ENCODE measurements around the gene HIP1R. TPM values are rescaled to one million over a fixed set of nuclear protein-coding genes. Genes with fewer than 3 reads are reported as not detected.

The HIP1R gene
- total and polyA plus RNA-seq, 2 experiments from 2014 or later: 8.0 to 22.1 TPM

GRCh38 chr12:122886851-122887818 lies 51.9 kb downstream of the HIP1R start (continued):
- TF ChIP-seq REST (IDR thresholded peaks at IDR 0.05; ENCODE audit: unreplicated experiment): no peak
- TF ChIP-seq, protein P1, sequence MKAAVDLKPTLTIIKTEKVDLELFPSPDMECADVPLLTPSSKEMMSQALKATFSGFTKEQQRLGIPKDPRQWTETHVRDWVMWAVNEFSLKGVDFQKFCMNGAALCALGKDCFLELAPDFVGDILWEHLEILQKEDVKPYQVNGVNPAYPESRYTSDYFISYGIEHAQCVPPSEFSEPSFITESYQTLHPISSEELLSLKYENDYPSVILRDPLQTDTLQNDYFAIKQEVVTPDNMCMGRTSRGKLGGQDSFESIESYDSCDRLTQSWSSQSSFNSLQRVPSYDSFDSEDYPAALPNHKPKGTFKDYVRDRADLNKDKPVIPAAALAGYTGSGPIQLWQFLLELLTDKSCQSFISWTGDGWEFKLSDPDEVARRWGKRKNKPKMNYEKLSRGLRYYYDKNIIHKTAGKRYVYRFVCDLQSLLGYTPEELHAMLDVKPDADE (IDR thresholded peaks at IDR 0.05): no peak

- ATAC-seq: no peak
- no peak overlapping the region for H3K4me3 ChIP-seq
- H3K27ac Mint-ChIP-seq: no peak overlapping the region
- TF ChIP-seq ZNF114 (CRISPR knock-in tag; IDR thresholded peaks at IDR 0.05) (no peak), EZH2phosphoT487 (IDR thresholded peaks at IDR 0.05; ENCODE audit: unreplicated experiment) (no peak), REST (IDR thresholded peaks at IDR 0.05; ENCODE audit: unreplicated experiment) (no peak), ZNF331 (CRISPR knock-in tag; IDR thresholded peaks at IDR 0.05; ENCODE audit: low read depth) (no peak)
- TF ChIP-seq, protein P2, sequence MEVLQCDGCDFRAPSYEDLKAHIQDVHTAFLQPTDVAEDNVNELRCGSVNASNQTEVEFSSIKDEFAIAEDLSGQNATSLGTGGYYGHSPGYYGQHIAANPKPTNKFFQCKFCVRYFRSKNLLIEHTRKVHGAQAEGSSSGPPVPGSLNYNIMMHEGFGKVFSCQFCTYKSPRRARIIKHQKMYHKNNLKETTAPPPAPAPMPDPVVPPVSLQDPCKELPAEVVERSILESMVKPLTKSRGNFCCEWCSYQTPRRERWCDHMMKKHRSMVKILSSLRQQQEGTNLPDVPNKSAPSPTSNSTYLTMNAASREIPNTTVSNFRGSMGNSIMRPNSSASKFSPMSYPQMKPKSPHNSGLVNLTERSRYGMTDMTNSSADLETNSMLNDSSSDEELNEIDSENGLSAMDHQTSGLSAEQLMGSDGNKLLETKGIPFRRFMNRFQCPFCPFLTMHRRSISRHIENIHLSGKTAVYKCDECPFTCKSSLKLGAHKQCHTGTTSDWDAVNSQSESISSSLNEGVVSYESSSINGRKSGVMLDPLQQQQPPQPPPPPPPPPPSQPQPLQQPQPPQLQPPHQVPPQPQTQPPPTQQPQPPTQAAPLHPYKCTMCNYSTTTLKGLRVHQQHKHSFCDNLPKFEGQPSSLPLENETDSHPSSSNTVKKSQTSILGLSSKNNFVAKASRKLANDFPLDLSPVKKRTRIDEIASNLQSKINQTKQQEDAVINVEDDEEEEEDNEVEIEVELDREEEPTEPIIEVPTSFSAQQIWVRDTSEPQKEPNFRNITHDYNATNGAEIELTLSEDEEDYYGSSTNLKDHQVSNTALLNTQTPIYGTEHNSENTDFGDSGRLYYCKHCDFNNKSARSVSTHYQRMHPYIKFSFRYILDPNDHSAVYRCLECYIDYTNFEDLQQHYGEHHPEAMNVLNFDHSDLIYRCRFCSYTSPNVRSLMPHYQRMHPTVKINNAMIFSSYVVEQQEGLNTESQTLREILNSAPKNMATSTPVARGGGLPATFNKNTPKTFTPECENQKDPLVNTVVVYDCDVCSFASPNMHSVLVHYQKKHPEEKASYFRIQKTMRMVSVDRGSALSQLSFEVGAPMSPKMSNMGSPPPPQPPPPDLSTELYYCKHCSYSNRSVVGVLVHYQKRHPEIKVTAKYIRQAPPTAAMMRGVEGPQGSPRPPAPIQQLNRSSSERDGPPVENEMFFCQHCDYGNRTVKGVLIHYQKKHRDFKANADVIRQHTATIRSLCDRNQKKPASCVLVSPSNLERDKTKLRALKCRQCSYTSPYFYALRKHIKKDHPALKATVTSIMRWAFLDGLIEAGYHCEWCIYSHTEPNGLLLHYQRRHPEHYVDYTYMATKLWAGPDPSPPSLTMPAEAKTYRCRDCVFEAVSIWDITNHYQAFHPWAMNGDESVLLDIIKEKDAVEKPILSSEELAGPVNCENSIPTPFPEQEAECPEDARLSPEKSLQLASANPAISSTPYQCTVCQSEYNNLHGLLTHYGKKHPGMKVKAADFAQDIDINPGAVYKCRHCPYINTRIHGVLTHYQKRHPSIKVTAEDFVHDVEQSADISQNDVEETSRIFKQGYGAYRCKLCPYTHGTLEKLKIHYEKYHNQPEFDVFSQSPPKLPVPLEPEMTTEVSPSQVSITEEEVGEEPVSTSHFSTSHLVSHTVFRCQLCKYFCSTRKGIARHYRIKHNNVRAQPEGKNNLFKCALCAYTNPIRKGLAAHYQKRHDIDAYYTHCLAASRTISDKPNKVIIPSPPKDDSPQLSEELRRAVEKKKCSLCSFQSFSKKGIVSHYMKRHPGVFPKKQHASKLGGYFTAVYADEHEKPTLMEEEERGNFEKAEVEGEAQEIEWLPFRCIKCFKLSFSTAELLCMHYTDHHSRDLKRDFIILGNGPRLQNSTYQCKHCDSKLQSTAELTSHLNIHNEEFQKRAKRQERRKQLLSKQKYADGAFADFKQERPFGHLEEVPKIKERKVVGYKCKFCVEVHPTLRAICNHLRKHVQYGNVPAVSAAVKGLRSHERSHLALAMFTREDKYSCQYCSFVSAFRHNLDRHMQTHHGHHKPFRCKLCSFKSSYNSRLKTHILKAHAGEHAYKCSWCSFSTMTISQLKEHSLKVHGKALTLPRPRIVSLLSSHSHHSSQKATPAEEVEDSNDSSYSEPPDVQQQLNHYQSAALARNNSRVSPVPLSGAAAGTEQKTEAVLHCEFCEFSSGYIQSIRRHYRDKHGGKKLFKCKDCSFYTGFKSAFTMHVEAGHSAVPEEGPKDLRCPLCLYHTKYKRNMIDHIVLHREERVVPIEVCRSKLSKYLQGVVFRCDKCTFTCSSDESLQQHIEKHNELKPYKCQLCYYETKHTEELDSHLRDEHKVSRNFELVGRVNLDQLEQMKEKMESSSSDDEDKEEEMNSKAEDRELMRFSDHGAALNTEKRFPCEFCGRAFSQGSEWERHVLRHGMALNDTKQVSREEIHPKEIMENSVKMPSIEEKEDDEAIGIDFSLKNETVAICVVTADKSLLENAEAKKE (CRISPR knock-in tag; IDR thresholded peaks at IDR 0.05): no peak
- TF ChIP-seq, protein P1 (IDR thresholded peaks at IDR 0.05): no peak
These were observed 52.6 kb downstream of the HIP1R start for GRCh38 chr12:122887819-122888212.

More at GRCh38 chr12:122887819-122888212, 52.6 kb downstream of the HIP1R start:
- Histone ChIP-seq H3K27me3 (ENCODE audit: insufficient read depth) (peaks cover 4% of the 10 kb centered on the region; the same call in 1 of the 2 replicates), H3K36me3 (ENCODE audit: insufficient read depth) (no peaks in the 10 kb centered on the region), H3K27ac (ENCODE audit: low read depth) (no peak overlapping the region), H3K4me2 (no peak overlapping the region), H3K79me2 (replicated peaks; ENCODE audit: insufficient read depth) (peaks cover 71% of the 10 kb centered on the region), H4K20me1 (replicated peaks; ENCODE audit: insufficient read depth) (peaks cover 28% of the 10 kb centered on the region), H3K4me1 (ENCODE audit: insufficient read depth) (peaks cover 26% of the 10 kb centered on the region), H2AFZ (no peak overlapping the region), H3K9me2 (ENCODE audit: insufficient read depth) (no peaks in the 10 kb centered on the region), H3F3A (replicated peaks; ENCODE audit: low read depth) (peaks cover 8% of the 10 kb centered on the region)
- Mint-ChIP-seq H3K4me3 (no peak overlapping the region), H3K27me3 (ENCODE audit: insufficient read depth, low read depth, poor library complexity) (peaks cover 21% of the 10 kb centered on the region), H3K4me1 (peaks cover 48% of the 10 kb centered on the region), H3K36me3 (ENCODE audit: low read depth) (no peaks in the 10 kb centered on the region), H3K9me3 (no peaks in the 10 kb centered on the region)
- DNase-seq (ENCODE audit: low spot score): no peak

Data from GM23338 (cell line).